Cardiac fibroblast (primary cell): ENCODE data around the gene STARD13.
A peak's percentile ranks its signal among the peaks of the same experiment; 100 is the strongest.

Source experiments
- DNase-seq, 2 donors: peaks; one replicate each; pipeline versions ENCODE4 v3.0.0 to v3.0.0-alpha.2; 2010; ENCODE audit warnings: low read depth in 2 of 2
- H3K4me3 ChIP-seq, 2 donors: replicated peaks in 1 of 2; 1 replicate in 1 of 2; 2 replicates in 1 of 2; pipeline ENCODE4 v1.5.1; 2011; ENCODE audit warnings: low read depth in 2 of 2, low read length in 2 of 2, mild to moderate bottlenecking in 2 of 2, moderate library complexity in 1 of 2
- CTCF ChIP-seq: IDR thresholded peaks from one replicate; pipeline ENCODE4 v1.5.1; 2011; ENCODE audit warnings: low read depth, mild to moderate bottlenecking, low read length, inconsistent platforms

Gene STARD13

GRCh38 chr13:33103457-33103856 is 182.1 kb downstream of the STARD13 start:
- TF ChIP-seq CTCF = no peak
- no peak for DNase-seq

GRCh38 chr13:33101835-33102234 is 183.7 kb downstream of the STARD13 start:
- no peak overlapping the region for H3K4me3 ChIP-seq
- no peak for TF ChIP-seq CTCF
- no peak for DNase-seq

More at GRCh38 chr13:33103457-33103856, 182.1 kb downstream of the STARD13 start:
- no peak overlapping the region for H3K4me3 ChIP-seq

- TF ChIP-seq CTCF = no peak
- no peak for DNase-seq
- H3K4me3 ChIP-seq = no peak overlapping the region
These were observed 184.7 kb downstream of the STARD13 start for GRCh38 chr13:33100886-33101285.

GRCh38 chr13:33099860-33100259 is 185.7 kb downstream of the STARD13 start:
- DNase-seq = no peak
- no peak for TF ChIP-seq CTCF
- H3K4me3 ChIP-seq = no peak overlapping the region

GRCh38 chr13:33096886-33097605 is 188.5 kb downstream of the STARD13 start:
- no peak overlapping the region for H3K4me3 ChIP-seq
- TF ChIP-seq CTCF = no peak
- DNase-seq = no peak

- H3K4me3 ChIP-seq = no peak overlapping the region
- TF ChIP-seq CTCF = no peak
- peak in 1 of 2 donors; percentile 39 for DNase-seq
These were observed 193.2 kb downstream of the STARD13 start for GRCh38 chr13:33092073-33092987.
